ENCODE measurements around the gene OR52H1. TPM values are rescaled to one million over a fixed set of nuclear protein-coding genes. Genes with fewer than 3 reads are reported as not detected.
A peak's percentile ranks its signal among the peaks of the same experiment; 100 is the strongest.

OR52H1 gene
- total and polyA plus RNA-seq, 9 of the 15 experiments (the other 6 are each of a cell fraction or from before 2014, with no cell fraction given), result 0.15 TPM; not detected in 8

DNA sequence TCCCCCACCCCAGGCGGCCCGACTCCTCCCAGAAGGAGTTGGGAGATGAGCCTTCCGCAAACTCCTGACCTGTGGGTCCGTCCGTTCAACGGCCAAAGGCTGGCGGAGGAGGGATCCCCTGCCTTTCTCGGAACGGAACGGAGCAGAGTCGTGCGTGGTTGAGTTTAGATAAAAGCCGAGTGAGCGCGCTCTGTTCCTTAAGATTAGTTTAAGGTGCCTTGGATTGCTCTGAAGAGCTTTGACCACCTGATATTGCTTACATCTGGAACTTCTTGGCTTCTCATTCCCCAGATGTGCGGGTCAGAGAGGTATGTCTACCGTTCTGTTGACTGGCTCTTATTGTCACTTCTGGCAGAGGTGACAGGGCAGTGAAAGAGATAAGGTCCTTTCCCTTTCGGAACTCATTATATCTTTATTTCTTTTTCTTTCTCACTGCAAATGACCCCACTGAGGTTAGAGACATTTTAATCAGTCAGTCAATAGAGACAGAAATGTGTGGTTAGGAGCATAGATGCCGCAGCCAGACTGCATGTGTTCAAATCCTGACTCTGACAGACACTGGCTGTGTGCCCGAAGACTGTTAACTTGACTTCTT is 48.4 kb upstream of the OR52H1 start, which contains the start of gene TRIM6 (continued):
- TF ChIP-seq, protein P1, sequence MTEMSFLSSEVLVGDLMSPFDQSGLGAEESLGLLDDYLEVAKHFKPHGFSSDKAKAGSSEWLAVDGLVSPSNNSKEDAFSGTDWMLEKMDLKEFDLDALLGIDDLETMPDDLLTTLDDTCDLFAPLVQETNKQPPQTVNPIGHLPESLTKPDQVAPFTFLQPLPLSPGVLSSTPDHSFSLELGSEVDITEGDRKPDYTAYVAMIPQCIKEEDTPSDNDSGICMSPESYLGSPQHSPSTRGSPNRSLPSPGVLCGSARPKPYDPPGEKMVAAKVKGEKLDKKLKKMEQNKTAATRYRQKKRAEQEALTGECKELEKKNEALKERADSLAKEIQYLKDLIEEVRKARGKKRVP (CRISPR knock-in tag; IDR thresholded peaks at IDR 0.05), result no peak
- TF ChIP-seq, protein P2, sequence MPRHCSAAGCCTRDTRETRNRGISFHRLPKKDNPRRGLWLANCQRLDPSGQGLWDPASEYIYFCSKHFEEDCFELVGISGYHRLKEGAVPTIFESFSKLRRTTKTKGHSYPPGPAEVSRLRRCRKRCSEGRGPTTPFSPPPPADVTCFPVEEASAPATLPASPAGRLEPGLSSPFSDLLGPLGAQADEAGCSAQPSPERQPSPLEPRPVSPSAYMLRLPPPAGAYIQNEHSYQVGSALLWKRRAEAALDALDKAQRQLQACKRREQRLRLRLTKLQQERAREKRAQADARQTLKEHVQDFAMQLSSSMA (CRISPR knock-in tag; IDR thresholded peaks at IDR 0.05), result no peak
- no peak for TF ChIP-seq POLR3A (IDR thresholded peaks at IDR 0.05; ENCODE audit: borderline replicate concordance, extremely low read depth, insufficient read depth, insufficient read length)
- TF ChIP-seq, protein P3, sequence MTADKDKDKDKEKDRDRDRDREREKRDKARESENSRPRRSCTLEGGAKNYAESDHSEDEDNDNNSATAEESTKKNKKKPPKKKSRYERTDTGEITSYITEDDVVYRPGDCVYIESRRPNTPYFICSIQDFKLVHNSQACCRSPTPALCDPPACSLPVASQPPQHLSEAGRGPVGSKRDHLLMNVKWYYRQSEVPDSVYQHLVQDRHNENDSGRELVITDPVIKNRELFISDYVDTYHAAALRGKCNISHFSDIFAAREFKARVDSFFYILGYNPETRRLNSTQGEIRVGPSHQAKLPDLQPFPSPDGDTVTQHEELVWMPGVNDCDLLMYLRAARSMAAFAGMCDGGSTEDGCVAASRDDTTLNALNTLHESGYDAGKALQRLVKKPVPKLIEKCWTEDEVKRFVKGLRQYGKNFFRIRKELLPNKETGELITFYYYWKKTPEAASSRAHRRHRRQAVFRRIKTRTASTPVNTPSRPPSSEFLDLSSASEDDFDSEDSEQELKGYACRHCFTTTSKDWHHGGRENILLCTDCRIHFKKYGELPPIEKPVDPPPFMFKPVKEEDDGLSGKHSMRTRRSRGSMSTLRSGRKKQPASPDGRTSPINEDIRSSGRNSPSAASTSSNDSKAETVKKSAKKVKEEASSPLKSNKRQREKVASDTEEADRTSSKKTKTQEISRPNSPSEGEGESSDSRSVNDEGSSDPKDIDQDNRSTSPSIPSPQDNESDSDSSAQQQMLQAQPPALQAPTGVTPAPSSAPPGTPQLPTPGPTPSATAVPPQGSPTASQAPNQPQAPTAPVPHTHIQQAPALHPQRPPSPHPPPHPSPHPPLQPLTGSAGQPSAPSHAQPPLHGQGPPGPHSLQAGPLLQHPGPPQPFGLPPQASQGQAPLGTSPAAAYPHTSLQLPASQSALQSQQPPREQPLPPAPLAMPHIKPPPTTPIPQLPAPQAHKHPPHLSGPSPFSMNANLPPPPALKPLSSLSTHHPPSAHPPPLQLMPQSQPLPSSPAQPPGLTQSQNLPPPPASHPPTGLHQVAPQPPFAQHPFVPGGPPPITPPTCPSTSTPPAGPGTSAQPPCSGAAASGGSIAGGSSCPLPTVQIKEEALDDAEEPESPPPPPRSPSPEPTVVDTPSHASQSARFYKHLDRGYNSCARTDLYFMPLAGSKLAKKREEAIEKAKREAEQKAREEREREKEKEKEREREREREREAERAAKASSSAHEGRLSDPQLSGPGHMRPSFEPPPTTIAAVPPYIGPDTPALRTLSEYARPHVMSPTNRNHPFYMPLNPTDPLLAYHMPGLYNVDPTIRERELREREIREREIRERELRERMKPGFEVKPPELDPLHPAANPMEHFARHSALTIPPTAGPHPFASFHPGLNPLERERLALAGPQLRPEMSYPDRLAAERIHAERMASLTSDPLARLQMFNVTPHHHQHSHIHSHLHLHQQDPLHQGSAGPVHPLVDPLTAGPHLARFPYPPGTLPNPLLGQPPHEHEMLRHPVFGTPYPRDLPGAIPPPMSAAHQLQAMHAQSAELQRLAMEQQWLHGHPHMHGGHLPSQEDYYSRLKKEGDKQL (CRISPR knock-in tag; IDR thresholded peaks at IDR 0.05; ENCODE audit: borderline replicate concordance), result no peak
- TF ChIP-seq JUN (IDR thresholded peaks at IDR 0.05; ENCODE audit: borderline replicate concordance, low read depth, low read length), result no peak
- no peak for TF ChIP-seq JUN (CRISPR knock-in tag; IDR thresholded peaks at IDR 0.05; ENCODE audit: borderline replicate concordance)
- TF ChIP-seq CEBPB (tag; IDR thresholded peaks at IDR 0.05), result no peak
- TF ChIP-seq PPARD (CRISPR knock-in tag; IDR thresholded peaks at IDR 0.05), result no peak
- TF ChIP-seq, protein P4, sequence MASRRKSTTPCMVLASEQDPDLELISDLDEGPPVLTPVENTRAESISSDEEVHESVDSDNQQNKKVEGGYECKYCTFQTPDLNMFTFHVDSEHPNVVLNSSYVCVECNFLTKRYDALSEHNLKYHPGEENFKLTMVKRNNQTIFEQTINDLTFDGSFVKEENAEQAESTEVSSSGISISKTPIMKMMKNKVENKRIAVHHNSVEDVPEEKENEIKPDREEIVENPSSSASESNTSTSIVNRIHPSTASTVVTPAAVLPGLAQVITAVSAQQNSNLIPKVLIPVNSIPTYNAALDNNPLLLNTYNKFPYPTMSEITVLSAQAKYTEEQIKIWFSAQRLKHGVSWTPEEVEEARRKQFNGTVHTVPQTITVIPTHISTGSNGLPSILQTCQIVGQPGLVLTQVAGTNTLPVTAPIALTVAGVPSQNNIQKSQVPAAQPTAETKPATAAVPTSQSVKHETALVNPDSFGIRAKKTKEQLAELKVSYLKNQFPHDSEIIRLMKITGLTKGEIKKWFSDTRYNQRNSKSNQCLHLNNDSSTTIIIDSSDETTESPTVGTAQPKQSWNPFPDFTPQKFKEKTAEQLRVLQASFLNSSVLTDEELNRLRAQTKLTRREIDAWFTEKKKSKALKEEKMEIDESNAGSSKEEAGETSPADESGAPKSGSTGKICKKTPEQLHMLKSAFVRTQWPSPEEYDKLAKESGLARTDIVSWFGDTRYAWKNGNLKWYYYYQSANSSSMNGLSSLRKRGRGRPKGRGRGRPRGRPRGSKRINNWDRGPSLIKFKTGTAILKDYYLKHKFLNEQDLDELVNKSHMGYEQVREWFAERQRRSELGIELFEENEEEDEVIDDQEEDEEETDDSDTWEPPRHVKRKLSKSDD (conservative IDR thresholded peaks at IDR 0.05; ENCODE audit: low read length), result no peak
- no peak for TF ChIP-seq RFX1 (IDR thresholded peaks at IDR 0.05)
- no peak; a peak in 1 of 3 replicates for TF ChIP-seq CBX3 (IDR thresholded peaks at IDR 0.05; ENCODE audit: borderline replicate concordance in 1 of 2, low read length in 2 of 2)
- TF ChIP-seq PHTF2 (CRISPR knock-in tag; IDR thresholded peaks at IDR 0.05), result no peak
- TF ChIP-seq STAT5B (CRISPR knock-in tag; IDR thresholded peaks at IDR 0.05), result no peak
- TF ChIP-seq, protein P5, sequence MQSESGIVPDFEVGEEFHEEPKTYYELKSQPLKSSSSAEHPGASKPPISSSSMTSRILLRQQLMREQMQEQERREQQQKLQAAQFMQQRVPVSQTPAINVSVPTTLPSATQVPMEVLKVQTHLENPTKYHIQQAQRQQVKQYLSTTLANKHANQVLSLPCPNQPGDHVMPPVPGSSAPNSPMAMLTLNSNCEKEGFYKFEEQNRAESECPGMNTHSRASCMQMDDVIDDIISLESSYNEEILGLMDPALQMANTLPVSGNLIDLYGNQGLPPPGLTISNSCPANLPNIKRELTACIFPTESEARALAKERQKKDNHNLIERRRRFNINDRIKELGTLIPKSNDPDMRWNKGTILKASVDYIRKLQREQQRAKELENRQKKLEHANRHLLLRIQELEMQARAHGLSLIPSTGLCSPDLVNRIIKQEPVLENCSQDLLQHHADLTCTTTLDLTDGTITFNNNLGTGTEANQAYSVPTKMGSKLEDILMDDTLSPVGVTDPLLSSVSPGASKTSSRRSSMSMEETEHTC (IDR thresholded peaks at IDR 0.05), result peak; percentile 82
- TF ChIP-seq MXI1 (IDR thresholded peaks at IDR 0.05; ENCODE audit: low read depth, low read length), result peak; percentile 40; the same call in 1 of the 2 replicates
- TF ChIP-seq ELF4 (CRISPR knock-in tag; IDR thresholded peaks at IDR 0.05), result no peak
- no peak for TF ChIP-seq HNRNPL (IDR thresholded peaks at IDR 0.05; ENCODE audit: low read depth, low read length)
